A549 (cell line): Measurements from ENCODE around the gene GNB1L. TPM values are rescaled to one million over a fixed set of nuclear protein-coding genes. Genes with fewer than 3 reads are reported as not detected.

Experiments used
- ATAC-seq, 2 experiments: fragments of 200-7000 bp in 1 of 2; fragments of >200 bp in 1 of 2; cut with Nextera tagmentation in 1 of 2; cut with Tn5 transposase in 1 of 2; 3 replicates each; pipeline versions ENCODE4 v1.8.0 to v1.9.1; 2018 to 2020; ENCODE audit warnings: mild to moderate bottlenecking in 1 of 2, moderate library complexity in 1 of 2
- CTCF ChIA-PET: fragments of 300-600 bp; sonication (Branson Sonifier 250); formaldehyde crosslinking; extraction: SDS; loops from one replicate; lab custom pipeline; 2021; ENCODE audit warnings: antibody characterized with exemption, inconsistent platforms; lab: Yijun Ruan, JAX
- POLR2A ChIA-PET: fragments of 350-600 bp; formaldehyde crosslinking; extraction: SDS; loops from one replicate; lab custom pipeline; 2021; ENCODE audit warnings: antibody characterized with exemption, inconsistent platforms; lab: Yijun Ruan, JAX
- DNase-seq, 2 experiments: peaks; one replicate each; pipeline versions ENCODE4 v3.0.0 to v3.0.0-alpha.2; 2011 to 2016; ENCODE audit warnings: low read depth in 1 of 2, low spot score in 1 of 2
- FAIRE-seq: peaks from 2 replicates; lab custom pipeline; 2011; peaks lifted over from hg19 to GRCh38; lab: Jason Lieb, UNC
- H3K27ac ChIP-seq, 2 experiments: fragments of >200 bp; sonication (Bioruptor Twin); formaldehyde crosslinking; 3 replicates each; pipeline ENCODE4 v1.5.1; 2016 to 2017
- H3K4me1 ChIP-seq: fragments of >200 bp; sonication (Bioruptor Twin); formaldehyde crosslinking; 3 replicates; pipeline ENCODE4 v1.6.1; 2016
- H3K4me2 ChIP-seq: fragments of >200 bp; sonication (Bioruptor Twin); formaldehyde crosslinking; 3 replicates; pipeline ENCODE4 v1.6.1; 2016
- H3K4me3 ChIP-seq: fragments of >200 bp; sonication (Bioruptor Twin); formaldehyde crosslinking; 3 replicates; pipeline ENCODE4 v1.5.1; 2016
- H3K9me3 ChIP-seq: fragments of >200 bp; sonication (Bioruptor Twin); formaldehyde crosslinking; 3 replicates; pipeline ENCODE4 v1.6.1; 2016
- EHMT2 ChIP-seq: fragments of 200-600 bp; sonication (generic); IDR thresholded peaks from 2 replicates; pipeline ENCODE4 v1.6.1; 2016; ENCODE audit warnings: antibody characterized with exemption, low read depth, mild to moderate bottlenecking, moderate library complexity
- FOSL2 ChIP-seq, 2 experiments: fragments of 450-650 bp in 1 of 2; fragments of >200 bp in 1 of 2; sonication (Bioruptor Twin) in 1 of 2; formaldehyde crosslinking; IDR thresholded peaks; 2 replicates each; pipeline versions ENCODE4 v1.5.0 to v1.6.1; 2016 to 2020; ENCODE audit warnings: mild to moderate bottlenecking in 1 of 2, moderate library complexity in 1 of 2
- HOXA7 ChIP-seq: fragments of 250-450 bp; sonication (Bioruptor Pico); IDR thresholded peaks from 2 replicates; pipeline ENCODE4 v1.5.0; 2020; ENCODE audit warnings: mild to moderate bottlenecking, moderate library complexity
- HOXB13 ChIP-seq: fragments of 250-450 bp; sonication (Bioruptor Pico); IDR thresholded peaks from 2 replicates; pipeline ENCODE4 v1.5.0; 2020; ENCODE audit warnings: low read depth, mild to moderate bottlenecking, moderate library complexity
- JUNB ChIP-seq: fragments of >200 bp; sonication (Bioruptor Twin); formaldehyde crosslinking; IDR thresholded peaks from 2 replicates; pipeline ENCODE4 v1.6.1; 2016
- MAFK ChIP-seq: fragments of 450-650 bp; IDR thresholded peaks from 2 replicates; pipeline ENCODE4 v1.6.1; 2014; ENCODE audit not compliant: partially characterized antibody
- RAD21 ChIP-seq, 2 experiments: fragments of >200 bp in 1 of 2; sonication (Bioruptor Twin) in 1 of 2; formaldehyde crosslinking in 1 of 2; IDR thresholded peaks in 1 of 2; conservative IDR thresholded peaks in 1 of 2; 2 replicates in 1 of 2; 3 replicates in 1 of 2; pipeline ENCODE4 v1.6.1; 2012 to 2018; ENCODE audit warnings: inconsistent platforms in 1 of 2
- RARB ChIP-seq: fragments of 250-450 bp; sonication (Bioruptor Pico); IDR thresholded peaks from 2 replicates; pipeline ENCODE4 v1.8.0; 2021; ENCODE audit warnings: mild to moderate bottlenecking, moderate library complexity
- RCOR1 ChIP-seq: fragments of 150-350 bp; IDR thresholded peaks from 2 replicates; pipeline ENCODE4 v1.6.1; 2014; ENCODE audit warnings: antibody characterized with exemption, low read length, low read depth
- RNF2 ChIP-seq: fragments of 200-600 bp; sonication (generic); IDR thresholded peaks from 2 replicates; pipeline ENCODE4 v1.6.1; 2016; ENCODE audit warnings: low read depth, mild to moderate bottlenecking, antibody characterized with exemption, moderate library complexity, borderline replicate concordance
- SMC3 ChIP-seq: fragments of >200 bp; sonication (Bioruptor Twin); formaldehyde crosslinking; IDR thresholded peaks from 3 replicates; pipeline ENCODE4 v1.6.1; 2018; ENCODE audit warnings: inconsistent platforms
- WGBS: methylation state at CpG from one replicate; pipeline ENCODE4 v1.1.6; 2017; ENCODE audit errors: missing lambda C conversion rate; 5-methylcytosine and 5-hydroxymethylcytosine counted together
- polyA plus RNA-seq, 4 experiments: library from polyadenylated mRNA; depleted of rRNA in 3 of 4; stranded (reverse); fragments of >200 nt; fragmentation: RNase III in 1 of 4; extraction: RNeasy Plus Mini Kit Qiagen cat#74134 plus additional on column Dnase treatment in 1 of 4; gene quantifications; 2 replicates in 3 of 4; 3 replicates in 1 of 4; pipeline ENCODE4 v1.2.3, GENCODE V29; 2011 to 2017
- TF ChIP-seq, protein P1 (sequence below): IDR thresholded peaks from 2 replicates; pipeline ENCODE4 v1.6.1; 2012
- TF ChIP-seq, protein P2 (sequence below): IDR thresholded peaks from 2 replicates; pipeline ENCODE4 v1.6.1; 2012; ENCODE audit warnings: low read depth, borderline replicate concordance
- TF ChIP-seq, protein P3 (sequence below): fragments of >200 bp; sonication (Bioruptor Twin); formaldehyde crosslinking; IDR thresholded peaks from 3 replicates; pipeline ENCODE4 v1.6.1; 2016
- TF ChIP-seq, protein P4 (sequence below): IDR thresholded peaks from 2 replicates; pipeline ENCODE4 v1.6.1; 2012
- TF ChIP-seq, protein P5 (sequence below): fragments of 150-350 bp; IDR thresholded peaks from 2 replicates; pipeline ENCODE4 v1.6.1; 2014; ENCODE audit warnings: low read depth, mild to moderate bottlenecking, low read length
- TF ChIP-seq, protein P6 (sequence below): fragments of >200 bp; sonication (Bioruptor Twin); formaldehyde crosslinking; IDR thresholded peaks from 3 replicates; pipeline ENCODE4 v1.5.1; 2016

GNB1L gene
- polyA plus RNA-seq, 2 of the 4 experiments (the other 2 are of a cell fraction): 1.8 to 10.3 TPM

DNA sequence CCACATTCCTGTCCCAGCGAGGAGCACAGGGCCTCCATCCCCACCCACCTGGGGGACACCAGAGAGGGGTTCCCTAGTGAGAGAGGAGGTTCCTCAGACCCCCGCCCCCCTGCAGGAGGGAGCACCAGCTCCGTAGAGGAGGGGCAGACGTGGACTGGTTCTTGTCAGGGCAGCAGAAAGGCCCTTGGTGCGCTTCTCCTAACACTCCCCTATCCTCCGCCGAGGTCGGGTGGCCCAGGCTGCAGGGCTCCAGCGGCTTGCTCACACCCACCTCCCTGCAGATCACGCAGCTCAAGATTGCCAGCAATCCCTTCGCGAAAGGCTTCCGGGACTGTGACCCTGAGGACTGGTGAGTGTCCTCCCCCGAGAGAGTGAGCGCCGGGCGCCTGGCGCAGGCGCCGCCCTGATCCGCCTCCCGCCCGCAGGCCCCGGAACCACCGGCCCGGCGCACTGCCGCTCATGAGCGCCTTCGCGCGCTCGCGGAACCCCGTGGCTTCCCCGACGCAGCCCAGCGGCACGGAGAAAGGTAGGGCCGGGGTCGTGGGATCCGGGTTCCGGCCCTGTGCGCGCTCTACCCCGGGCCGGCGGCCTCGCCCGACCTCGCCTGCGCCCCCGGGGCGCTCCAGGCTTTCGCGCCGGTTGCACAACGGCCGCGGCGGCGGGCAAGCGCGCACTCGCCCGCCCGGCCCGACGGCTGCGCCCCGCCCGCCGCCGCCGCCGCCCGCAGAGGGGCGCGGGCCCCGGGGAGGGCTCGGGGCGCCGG lies 89.0 kb downstream of the GNB1L start:
- FAIRE-seq: no peak
- WGBS: 97% methylated on average over 24 of the region's 83 CpGs
- H3K4me1 ChIP-seq: no peaks in the 10 kb centered on the region; the same call in 2 of the 3 replicates
- H3K4me3 ChIP-seq: no peak overlapping the region
- no peak overlapping the region for H3K4me2 ChIP-seq
- ChIA-PET CTCF (interaction anchor here (1.0 kb wide), 1 partner anchor 33 kb away, joined by 3 read pairs; no protein-coding TSS in a partner anchor), POLR2A (no interaction called here)
- DNase-seq: no peak
- no peaks in the 10 kb centered on the region for H3K9me3 ChIP-seq
- no peak overlapping the region for H3K27ac ChIP-seq
- TF ChIP-seq HOXA7 (CRISPR knock-in tag) (no peak), EHMT2 (no peak), MAFK (no peak), RNF2 (no peak), SMC3 (no peak), FOSL2 (IDR thresholded peaks at IDR 0.05) (no peak), FOSL2 (CRISPR knock-in tag; IDR thresholded peaks at IDR 0.05) (no peak), JUNB (no peak)
- TF ChIP-seq, protein P1, sequence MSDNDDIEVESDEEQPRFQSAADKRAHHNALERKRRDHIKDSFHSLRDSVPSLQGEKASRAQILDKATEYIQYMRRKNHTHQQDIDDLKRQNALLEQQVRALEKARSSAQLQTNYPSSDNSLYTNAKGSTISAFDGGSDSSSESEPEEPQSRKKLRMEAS: no peak
- TF ChIP-seq, protein P2, sequence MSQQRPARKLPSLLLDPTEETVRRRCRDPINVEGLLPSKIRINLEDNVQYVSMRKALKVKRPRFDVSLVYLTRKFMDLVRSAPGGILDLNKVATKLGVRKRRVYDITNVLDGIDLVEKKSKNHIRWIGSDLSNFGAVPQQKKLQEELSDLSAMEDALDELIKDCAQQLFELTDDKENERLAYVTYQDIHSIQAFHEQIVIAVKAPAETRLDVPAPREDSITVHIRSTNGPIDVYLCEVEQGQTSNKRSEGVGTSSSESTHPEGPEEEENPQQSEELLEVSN: no peak
- TF ChIP-seq, protein P3, sequence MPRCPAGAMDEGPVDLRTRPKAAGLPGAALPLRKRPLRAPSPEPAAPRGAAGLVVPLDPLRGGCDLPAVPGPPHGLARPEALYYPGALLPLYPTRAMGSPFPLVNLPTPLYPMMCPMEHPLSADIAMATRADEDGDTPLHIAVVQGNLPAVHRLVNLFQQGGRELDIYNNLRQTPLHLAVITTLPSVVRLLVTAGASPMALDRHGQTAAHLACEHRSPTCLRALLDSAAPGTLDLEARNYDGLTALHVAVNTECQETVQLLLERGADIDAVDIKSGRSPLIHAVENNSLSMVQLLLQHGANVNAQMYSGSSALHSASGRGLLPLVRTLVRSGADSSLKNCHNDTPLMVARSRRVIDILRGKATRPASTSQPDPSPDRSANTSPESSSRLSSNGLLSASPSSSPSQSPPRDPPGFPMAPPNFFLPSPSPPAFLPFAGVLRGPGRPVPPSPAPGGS: no peak
- TF ChIP-seq, all 56 proteins: peak for 0
- ATAC-seq: no peak

DNA sequence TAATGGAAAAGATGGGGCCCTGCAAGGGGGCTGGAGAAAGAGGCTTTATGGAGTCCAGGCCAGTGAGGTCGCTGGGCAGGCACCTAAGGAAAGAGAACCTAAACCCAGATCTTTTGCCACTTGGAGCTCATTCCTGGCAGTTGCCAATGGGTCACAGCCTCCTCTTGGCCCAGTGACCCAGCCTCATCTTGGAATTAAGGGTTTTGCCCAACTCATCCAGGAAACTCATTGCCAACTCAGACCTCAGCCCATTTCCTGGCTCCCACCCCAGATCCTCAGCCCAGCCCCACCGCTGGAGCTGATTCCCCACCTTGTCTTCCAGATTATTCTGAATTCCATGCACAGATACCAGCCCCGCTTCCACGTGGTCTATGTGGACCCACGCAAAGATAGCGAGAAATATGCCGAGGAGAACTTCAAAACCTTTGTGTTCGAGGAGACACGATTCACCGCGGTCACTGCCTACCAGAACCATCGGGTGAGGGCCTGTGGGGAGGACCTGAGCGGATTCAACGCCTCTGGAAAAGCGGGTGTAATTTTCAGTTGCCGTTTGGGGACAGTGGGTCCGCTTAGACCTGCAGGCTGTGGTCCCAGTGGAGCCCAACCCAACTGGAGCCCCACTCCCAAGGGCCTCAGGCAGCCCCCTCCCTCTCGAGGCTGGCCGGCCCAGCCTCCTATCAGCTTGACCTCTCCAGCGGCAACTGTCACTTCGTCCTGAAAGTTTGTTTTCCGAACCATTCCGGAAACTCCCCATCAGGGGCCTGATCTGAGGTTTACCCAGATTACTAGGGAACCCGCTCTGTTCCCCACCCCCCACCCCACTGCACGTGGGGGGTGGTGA lies 89.8 kb downstream of the GNB1L start:
- 94% methylated on average over 24 of the region's 25 CpGs for WGBS
- no peak for FAIRE-seq
- POLR2A ChIA-PET: no interaction called here
- H3K4me2 ChIP-seq: no peak overlapping the region
- CTCF ChIA-PET: interaction anchor here (0.8 to 2.8 kb wide), 4 partner anchors 8 to 146 kb away, joined by 3 to 11 read pairs (median 4); no protein-coding TSS in a partner anchor
- H3K27ac ChIP-seq: no peak overlapping the region
- no peaks in the 10 kb centered on the region; the same call in 2 of the 3 replicates for H3K4me1 ChIP-seq
- ATAC-seq: no peak
- DNase-seq: no peak
- no peaks in the 10 kb centered on the region for H3K9me3 ChIP-seq
- TF ChIP-seq, protein P4, sequence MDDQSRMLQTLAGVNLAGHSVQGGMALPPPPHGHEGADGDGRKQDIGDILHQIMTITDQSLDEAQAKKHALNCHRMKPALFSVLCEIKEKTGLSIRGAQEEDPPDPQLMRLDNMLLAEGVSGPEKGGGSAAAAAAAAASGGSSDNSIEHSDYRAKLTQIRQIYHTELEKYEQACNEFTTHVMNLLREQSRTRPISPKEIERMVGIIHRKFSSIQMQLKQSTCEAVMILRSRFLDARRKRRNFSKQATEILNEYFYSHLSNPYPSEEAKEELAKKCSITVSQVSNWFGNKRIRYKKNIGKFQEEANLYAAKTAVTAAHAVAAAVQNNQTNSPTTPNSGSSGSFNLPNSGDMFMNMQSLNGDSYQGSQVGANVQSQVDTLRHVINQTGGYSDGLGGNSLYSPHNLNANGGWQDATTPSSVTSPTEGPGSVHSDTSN: no peak
- no peak for TF ChIP-seq RARB (CRISPR knock-in tag)
- TF ChIP-seq RNF2: no peak
- TF ChIP-seq SMC3: no peak
- no peak for TF ChIP-seq HOXB13 (CRISPR knock-in tag)
- TF ChIP-seq HOXA7 (CRISPR knock-in tag): no peak
- no peak for TF ChIP-seq RAD21 (conservative IDR thresholded peaks at IDR 0.05 in 1 of 2, IDR thresholded peaks at IDR 0.05 in 1 of 2)
- TF ChIP-seq RCOR1: no peak
- TF ChIP-seq, protein P5, sequence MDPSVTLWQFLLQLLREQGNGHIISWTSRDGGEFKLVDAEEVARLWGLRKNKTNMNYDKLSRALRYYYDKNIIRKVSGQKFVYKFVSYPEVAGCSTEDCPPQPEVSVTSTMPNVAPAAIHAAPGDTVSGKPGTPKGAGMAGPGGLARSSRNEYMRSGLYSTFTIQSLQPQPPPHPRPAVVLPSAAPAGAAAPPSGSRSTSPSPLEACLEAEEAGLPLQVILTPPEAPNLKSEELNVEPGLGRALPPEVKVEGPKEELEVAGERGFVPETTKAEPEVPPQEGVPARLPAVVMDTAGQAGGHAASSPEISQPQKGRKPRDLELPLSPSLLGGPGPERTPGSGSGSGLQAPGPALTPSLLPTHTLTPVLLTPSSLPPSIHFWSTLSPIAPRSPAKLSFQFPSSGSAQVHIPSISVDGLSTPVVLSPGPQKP: no peak
- TF ChIP-seq, protein P1: no peak
- TF ChIP-seq, protein P6, sequence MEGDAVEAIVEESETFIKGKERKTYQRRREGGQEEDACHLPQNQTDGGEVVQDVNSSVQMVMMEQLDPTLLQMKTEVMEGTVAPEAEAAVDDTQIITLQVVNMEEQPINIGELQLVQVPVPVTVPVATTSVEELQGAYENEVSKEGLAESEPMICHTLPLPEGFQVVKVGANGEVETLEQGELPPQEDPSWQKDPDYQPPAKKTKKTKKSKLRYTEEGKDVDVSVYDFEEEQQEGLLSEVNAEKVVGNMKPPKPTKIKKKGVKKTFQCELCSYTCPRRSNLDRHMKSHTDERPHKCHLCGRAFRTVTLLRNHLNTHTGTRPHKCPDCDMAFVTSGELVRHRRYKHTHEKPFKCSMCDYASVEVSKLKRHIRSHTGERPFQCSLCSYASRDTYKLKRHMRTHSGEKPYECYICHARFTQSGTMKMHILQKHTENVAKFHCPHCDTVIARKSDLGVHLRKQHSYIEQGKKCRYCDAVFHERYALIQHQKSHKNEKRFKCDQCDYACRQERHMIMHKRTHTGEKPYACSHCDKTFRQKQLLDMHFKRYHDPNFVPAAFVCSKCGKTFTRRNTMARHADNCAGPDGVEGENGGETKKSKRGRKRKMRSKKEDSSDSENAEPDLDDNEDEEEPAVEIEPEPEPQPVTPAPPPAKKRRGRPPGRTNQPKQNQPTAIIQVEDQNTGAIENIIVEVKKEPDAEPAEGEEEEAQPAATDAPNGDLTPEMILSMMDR: no peak
- TF ChIP-seq, all 56 proteins: peak for 0
- H3K4me3 ChIP-seq: no peak overlapping the region
